SU-DHL-6 (cell line): Measurements from ENCODE around the gene GARIN5B.

Experiments used
- H2AFZ ChIP-seq: fragments of 200-600 bp; sonication (generic); 2 replicates; pipeline ENCODE4 v1.6.1; 2014; ENCODE audit warnings: low read depth, mild to moderate bottlenecking, moderate library complexity, mixed read lengths, antibody characterized with exemption, low read length; ENCODE audit not compliant: severe bottlenecking
- H3F3A ChIP-seq: fragments of 200-600 bp; shearing (Covaris generic); 2 replicates; pipeline ENCODE4 v1.6.0; 2016; ENCODE audit warnings: antibody characterized with exemption, mild to moderate bottlenecking; ENCODE audit not compliant: insufficient read depth
- H3K27ac ChIP-seq: fragments of 200-600 bp; sonication (generic); 2 replicates; pipeline ENCODE4 v1.5.1; 2016; ENCODE audit warnings: low read depth, mild to moderate bottlenecking, low read length, moderate library complexity, mixed read lengths
- H3K27me3 ChIP-seq: fragments of 200-600 bp; sonication (generic), shearing (Covaris generic); 2 replicates; pipeline ENCODE4 v1.6.0; 2014; ENCODE audit warnings: mild to moderate bottlenecking, low read length
- H3K36me3 ChIP-seq: fragments of 200-600 bp; sonication (generic); 2 replicates; pipeline ENCODE4 v1.6.1; 2014; ENCODE audit warnings: mild to moderate bottlenecking, low read length, mixed read lengths
- H3K4me2 ChIP-seq: fragments of 300-600, 200-600 bp; shearing (Covaris generic), sonication (generic); 2 replicates; pipeline ENCODE4 v1.6.0; 2014; ENCODE audit warnings: low read length, low read depth, mild to moderate bottlenecking; ENCODE audit not compliant: poor library complexity, severe bottlenecking
- H3K4me3 ChIP-seq: fragments of 200-600 bp; sonication (generic); 2 replicates; pipeline ENCODE4 v1.5.1; 2014; ENCODE audit warnings: antibody characterized with exemption, low read length, mild to moderate bottlenecking, mixed read lengths; ENCODE audit not compliant: insufficient read depth, poor library complexity, severe bottlenecking
- H3K79me2 ChIP-seq: fragments of 200-600 bp; sonication (generic); 2 replicates; pipeline ENCODE4 v1.6.1; 2014; ENCODE audit warnings: mild to moderate bottlenecking, low read length, moderate library complexity; ENCODE audit not compliant: insufficient read depth
- H3K9ac ChIP-seq: fragments of 200-600 bp; sonication (generic); 2 replicates; pipeline ENCODE4 v1.7.0; 2014; ENCODE audit warnings: mild to moderate bottlenecking, low read length
- H3K9me2 ChIP-seq: fragments of 200-600 bp; sonication (generic); replicated peaks from 2 replicates; pipeline ENCODE4 v1.6.1; 2014; ENCODE audit warnings: low read length; ENCODE audit not compliant: insufficient read depth
- H3K9me3 ChIP-seq: fragments of 200-600 bp; sonication (generic); 2 replicates; pipeline ENCODE4 v1.6.1; 2014; ENCODE audit warnings: low read length, mixed read lengths; ENCODE audit not compliant: insufficient read depth
- H4K20me1 ChIP-seq: fragments of 200-600 bp; sonication (generic); 2 replicates; pipeline ENCODE4 v1.6.1; 2014; ENCODE audit warnings: low read depth, mild to moderate bottlenecking, antibody characterized with exemption, low read length, moderate library complexity, mixed read lengths
- EZH2phosphoT487 ChIP-seq: fragments of 200-600 bp; sonication (generic), shearing (Covaris generic); conservative IDR thresholded peaks from 2 replicates; pipeline ENCODE4 v1.6.1; 2018; ENCODE audit warnings: mild to moderate bottlenecking, antibody characterized with exemption, low read length, moderate library complexity, mixed read lengths
- TF ChIP-seq, protein P1 (sequence below): fragments of 200-600 bp; sonication (generic); IDR thresholded peaks from one replicate; pipeline ENCODE4 v1.5.1; 2017; ENCODE audit warnings: antibody characterized with exemption, mild to moderate bottlenecking, low read length, moderate library complexity; ENCODE audit not compliant: insufficient read depth, poor library complexity, severe bottlenecking

GARIN5B gene

DNA sequence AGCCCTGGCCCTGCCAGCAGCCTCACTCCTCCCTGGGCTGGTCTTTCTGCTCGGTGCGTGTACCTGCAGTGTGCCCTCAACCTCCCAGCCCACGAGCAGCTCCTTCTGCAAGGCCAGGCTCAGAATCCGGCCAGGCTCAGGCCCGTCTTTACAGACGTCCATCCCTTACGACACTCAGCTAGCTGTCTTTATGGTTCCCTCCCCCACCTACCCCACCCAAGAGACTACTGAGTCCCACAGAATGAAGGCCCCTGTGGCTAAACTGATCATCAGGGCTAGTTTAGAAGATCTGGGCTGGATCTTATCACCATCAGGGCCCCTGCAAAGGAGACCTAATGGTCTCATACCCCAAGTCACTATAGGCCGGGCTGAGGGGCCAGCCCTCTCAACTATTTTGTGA is 48.7 kb downstream of the GARIN5B start:
- Histone ChIP-seq H3K4me2 (no peak overlapping the region), H4K20me1 (no peaks in the 10 kb centered on the region), H3K27me3 (no peaks in the 10 kb centered on the region), H2AFZ (no peak overlapping the region), H3K9me3 (no peaks in the 10 kb centered on the region), H3F3A (no peaks in the 10 kb centered on the region), H3K27ac (no peak overlapping the region), H3K79me2 (no peaks in the 10 kb centered on the region), H3K9me2 (no peaks in the 10 kb centered on the region), H3K4me3 (no peak overlapping the region), H3K9ac (no peak overlapping the region), H3K36me3 (no peaks in the 10 kb centered on the region)
- no peak for TF ChIP-seq EZH2phosphoT487
- TF ChIP-seq, protein P1, sequence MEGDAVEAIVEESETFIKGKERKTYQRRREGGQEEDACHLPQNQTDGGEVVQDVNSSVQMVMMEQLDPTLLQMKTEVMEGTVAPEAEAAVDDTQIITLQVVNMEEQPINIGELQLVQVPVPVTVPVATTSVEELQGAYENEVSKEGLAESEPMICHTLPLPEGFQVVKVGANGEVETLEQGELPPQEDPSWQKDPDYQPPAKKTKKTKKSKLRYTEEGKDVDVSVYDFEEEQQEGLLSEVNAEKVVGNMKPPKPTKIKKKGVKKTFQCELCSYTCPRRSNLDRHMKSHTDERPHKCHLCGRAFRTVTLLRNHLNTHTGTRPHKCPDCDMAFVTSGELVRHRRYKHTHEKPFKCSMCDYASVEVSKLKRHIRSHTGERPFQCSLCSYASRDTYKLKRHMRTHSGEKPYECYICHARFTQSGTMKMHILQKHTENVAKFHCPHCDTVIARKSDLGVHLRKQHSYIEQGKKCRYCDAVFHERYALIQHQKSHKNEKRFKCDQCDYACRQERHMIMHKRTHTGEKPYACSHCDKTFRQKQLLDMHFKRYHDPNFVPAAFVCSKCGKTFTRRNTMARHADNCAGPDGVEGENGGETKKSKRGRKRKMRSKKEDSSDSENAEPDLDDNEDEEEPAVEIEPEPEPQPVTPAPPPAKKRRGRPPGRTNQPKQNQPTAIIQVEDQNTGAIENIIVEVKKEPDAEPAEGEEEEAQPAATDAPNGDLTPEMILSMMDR, result no peak

DNA sequence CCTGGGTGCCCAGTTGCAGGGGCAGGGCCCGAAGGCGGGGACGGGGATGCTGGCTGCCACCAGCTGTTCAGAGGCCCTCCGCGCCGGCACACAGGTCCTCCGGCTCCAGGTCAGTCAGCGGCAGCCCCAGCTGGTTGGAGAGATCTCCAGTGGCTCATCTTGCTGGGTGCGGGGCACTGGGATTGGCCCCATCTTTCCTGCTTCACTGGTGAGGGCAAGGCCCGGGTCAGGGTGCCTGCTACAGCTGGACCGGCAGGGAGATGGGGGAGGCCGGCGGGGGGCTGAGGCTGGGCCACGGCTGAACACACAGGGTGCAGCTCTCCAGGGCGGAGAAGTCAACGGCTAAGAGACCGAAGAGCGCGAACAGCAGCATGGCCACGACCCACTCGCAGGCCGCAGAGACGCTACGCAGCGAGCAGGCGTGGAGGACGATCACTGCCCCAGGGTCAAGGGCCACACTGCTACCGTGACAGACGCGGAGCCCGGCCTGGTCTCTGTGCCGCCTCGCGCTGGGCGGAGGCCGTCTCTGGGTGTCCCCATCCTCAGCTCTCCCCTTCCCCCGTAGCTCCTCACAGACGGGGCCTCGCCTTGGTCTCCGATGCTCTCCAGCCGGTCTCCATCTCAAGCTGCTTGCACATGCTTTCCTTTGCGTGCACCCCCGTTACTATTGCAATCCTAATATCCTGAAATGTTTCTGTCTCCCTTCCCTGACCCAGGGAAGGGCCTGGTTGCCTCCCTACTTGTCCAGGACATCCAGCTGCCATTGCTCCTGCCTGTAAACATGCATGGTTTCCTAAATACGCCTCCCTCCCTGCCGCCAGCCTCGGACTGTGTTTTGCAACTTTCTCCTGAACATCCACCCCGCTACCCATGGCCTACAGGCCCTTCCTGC is 50.2 kb downstream of the GARIN5B start:
- no peak overlapping the region for H3K27ac ChIP-seq
- H2AFZ ChIP-seq, result no peak overlapping the region
- no peaks in the 10 kb centered on the region for H3K9me3 ChIP-seq
- no peaks in the 10 kb centered on the region for H3K79me2 ChIP-seq
- H3F3A ChIP-seq, result no peaks in the 10 kb centered on the region
- no peak for TF ChIP-seq EZH2phosphoT487
- TF ChIP-seq, protein P1, result no peak
- no peaks in the 10 kb centered on the region for H3K27me3 ChIP-seq
- no peak overlapping the region for H3K4me3 ChIP-seq
- no peak overlapping the region for H3K4me2 ChIP-seq
- H3K36me3 ChIP-seq, result no peaks in the 10 kb centered on the region
- no peak overlapping the region for H3K9ac ChIP-seq
- no peaks in the 10 kb centered on the region for H3K9me2 ChIP-seq
- no peaks in the 10 kb centered on the region for H4K20me1 ChIP-seq

DNA sequence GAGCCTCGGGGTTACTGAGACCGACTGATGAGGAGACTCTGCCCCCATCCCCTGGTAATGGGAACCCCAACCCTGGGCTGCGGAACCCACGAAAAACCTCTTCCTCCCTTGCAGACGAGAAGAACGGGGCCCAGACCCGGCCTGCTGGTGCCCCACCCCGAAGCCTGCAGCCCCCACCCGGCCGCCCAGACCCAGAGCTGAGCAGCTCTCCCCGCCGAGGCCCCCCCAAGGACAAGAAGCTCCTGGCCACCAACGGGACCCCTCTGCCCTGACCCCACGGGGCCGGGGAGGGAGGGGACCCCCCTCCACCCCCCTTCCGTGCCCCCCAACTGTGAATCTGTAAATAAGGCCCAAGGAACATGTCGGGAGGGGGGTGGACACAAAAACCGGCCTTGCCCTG is 51.3 kb downstream of the GARIN5B start:
- TF ChIP-seq EZH2phosphoT487, result no peak
- TF ChIP-seq, protein P1, result no peak
- no peaks in the 10 kb centered on the region for H3K79me2 ChIP-seq

More for the DNA sequence above, 51.3 kb downstream of the GARIN5B start:
- no peak overlapping the region for H2AFZ ChIP-seq
- no peaks in the 10 kb centered on the region for H4K20me1 ChIP-seq
- H3K9me3 ChIP-seq, result no peaks in the 10 kb centered on the region
- H3K36me3 ChIP-seq, result no peaks in the 10 kb centered on the region
- no peaks in the 10 kb centered on the region for H3F3A ChIP-seq
- H3K9ac ChIP-seq, result no peak overlapping the region
- no peaks in the 10 kb centered on the region for H3K27me3 ChIP-seq
- H3K4me3 ChIP-seq, result no peak overlapping the region
- no peak overlapping the region for H3K4me2 ChIP-seq
- H3K27ac ChIP-seq, result no peak overlapping the region
- H3K9me2 ChIP-seq, result no peaks in the 10 kb centered on the region
